HTERT RPE-1 (cell line): ENCODE measurements around the gene IL11RA.

Experiments used
- in situ Hi-C: fragments of 300-500 bp; cut with MboI; formaldehyde crosslinking; loops from 4 replicates; pipeline ENCODE4 v1.14.3; 2020; ENCODE audit warnings: low sequenced_read_pairs

Gene IL11RA

DNA sequence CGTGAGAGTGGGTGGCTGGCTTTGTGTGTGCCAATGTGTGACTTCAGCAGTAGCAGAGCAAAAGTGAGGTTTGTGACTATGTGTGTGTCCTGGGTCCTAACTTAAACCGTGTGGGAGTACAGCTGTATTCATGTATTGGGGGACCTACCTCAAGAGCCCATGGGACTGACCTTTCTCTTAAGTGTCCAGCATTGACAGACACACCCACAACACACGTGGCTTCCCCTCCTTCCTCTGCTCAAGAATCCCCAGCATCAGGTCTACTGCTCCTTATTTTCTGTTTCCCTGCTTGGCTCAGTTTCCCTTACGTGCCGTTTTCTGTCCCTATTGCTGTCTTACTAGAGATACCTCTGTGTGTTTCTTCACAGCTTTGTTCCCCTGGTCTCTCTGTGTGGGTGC is 616 bp downstream of the IL11RA start:
- in situ Hi-C loops, result no loop called here

DNA sequence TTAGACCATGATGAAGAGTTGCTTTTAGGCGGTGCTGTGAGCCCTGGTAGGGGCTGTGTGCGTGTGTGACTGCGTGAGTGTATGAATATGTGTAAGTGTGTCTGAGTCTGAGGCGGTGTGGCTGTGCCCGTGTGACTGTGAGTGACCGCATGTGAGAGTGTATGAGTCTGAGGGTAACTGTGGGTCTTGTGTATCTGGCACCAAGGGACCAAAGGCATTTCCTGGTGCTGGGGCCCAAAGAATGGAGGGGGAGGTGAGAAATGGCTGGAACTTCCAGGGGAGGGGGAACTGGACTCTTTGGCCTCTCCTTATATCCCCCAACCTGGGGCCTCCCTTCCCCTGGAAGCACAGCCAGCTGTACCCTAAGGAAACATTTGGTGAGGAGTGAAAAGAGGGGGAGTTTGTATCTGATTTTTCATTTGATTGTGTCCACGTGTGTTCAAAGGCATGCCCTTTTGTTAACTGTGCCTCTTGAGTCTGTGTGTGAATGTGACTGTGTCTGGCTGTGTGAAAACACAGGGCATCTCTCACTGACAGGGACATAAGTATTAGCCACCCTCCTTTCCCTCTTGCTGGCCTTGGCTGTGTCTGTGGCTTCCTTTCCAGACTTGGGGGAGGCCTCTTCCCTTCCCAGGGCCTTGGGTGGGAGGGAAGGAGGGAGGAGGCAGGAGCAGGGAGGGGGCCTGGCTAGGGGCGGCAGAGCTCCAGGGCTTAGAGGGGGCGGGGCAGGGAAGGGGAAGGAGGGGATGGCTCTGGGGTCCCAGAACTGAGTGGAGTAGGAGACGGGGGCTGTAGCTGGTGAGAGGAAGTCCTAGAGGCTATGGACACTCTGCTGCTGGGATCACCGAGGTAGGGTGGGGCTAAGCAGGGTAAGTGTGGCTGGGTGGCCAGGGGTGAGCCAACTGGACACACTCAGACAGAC is 1.4 kb downstream of the IL11RA start:
- in situ Hi-C loops, result no loop called here

DNA sequence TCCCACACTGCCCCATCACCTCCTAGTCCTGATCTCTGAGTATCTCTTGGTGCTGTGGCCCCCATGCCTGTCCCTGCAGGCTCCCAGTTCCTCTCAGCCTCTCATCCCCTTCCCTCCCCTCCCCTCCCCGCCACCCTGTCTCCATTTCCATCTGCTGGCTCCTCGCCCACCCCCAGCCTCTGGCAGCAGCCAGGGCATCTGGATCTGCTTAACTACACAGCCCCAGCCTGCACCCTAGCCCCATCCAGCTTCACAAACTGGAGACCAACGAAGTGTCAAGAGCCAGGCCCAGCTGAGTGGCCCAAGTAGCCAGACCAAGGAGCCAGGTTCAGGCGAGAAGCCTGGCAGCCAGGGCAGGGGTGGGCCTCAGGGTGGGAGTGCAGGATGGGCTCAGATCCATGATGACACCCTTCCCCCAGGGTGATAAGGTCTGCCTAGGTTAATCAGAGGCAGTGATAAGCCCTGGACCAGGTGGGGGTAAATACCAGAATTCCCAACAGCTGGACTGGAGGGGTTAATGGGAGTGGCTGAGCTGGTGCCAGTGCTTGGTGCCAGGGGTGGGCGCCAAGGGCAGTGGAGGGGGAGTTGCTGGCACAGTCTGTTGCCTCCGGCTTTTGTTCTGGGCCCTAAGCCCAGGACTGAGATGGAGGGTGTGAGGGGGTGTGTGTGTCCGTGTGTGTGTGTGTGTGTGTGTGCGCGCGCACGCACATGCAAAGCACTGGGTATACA is 2.5 kb downstream of the IL11RA start:
- in situ Hi-C loops, result no loop called here

DNA sequence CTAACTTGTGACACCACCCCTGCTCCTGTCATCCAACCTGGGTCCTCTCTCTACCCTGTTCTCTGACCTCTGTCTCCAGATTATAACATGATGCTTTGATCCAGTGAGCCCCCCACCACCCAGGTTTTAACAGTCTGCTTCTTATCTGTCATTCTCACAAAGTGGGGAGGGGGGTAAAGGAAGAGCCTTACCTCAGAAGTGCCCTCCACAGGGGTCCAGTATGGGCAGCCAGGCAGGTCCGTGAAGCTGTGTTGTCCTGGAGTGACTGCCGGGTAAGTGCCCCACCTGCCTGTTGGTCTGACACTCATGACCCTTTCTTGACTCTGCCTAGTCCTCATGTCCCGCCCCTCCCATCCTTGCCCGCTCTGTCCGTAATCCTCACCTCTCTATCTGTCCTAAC is 3.4 kb downstream of the IL11RA start:
- in situ Hi-C loops, result no loop called here

DNA sequence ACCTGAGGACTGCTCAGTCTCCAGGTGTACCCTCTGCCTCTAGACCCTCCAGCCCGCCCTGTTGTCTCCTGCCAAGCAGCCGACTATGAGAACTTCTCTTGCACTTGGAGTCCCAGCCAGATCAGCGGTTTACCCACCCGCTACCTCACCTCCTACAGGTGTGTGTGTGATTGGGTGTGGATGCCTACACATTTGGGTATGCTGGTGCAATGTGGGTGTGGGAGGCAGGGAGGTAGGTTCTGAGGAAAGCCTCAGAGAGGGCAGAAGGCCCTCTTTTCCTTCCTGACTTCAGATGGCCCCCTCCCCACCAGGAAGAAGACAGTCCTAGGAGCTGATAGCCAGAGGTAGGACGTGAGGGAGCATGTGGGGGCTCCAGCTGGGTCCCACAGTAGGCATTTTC is 5.0 kb downstream of the IL11RA start:
- in situ Hi-C loops, result no loop called here

DNA sequence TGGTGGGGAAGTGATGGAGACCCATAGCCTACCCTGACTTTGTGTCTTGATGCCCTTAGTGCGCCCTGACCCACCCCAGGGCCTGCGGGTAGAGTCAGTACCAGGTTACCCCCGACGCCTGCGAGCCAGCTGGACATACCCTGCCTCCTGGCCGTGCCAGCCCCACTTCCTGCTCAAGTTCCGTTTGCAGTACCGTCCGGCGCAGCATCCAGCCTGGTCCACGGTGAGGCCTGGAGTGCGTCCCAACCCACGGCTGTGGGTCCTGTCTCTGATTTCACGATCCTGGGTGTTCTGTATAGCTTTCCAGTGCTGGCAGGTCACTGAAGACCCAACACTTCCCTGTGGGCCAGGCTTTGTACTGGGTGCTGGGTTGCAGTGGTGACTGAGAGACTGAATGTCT is 6.5 kb downstream of the IL11RA start:
- in situ Hi-C loops, result no loop called here

DNA sequence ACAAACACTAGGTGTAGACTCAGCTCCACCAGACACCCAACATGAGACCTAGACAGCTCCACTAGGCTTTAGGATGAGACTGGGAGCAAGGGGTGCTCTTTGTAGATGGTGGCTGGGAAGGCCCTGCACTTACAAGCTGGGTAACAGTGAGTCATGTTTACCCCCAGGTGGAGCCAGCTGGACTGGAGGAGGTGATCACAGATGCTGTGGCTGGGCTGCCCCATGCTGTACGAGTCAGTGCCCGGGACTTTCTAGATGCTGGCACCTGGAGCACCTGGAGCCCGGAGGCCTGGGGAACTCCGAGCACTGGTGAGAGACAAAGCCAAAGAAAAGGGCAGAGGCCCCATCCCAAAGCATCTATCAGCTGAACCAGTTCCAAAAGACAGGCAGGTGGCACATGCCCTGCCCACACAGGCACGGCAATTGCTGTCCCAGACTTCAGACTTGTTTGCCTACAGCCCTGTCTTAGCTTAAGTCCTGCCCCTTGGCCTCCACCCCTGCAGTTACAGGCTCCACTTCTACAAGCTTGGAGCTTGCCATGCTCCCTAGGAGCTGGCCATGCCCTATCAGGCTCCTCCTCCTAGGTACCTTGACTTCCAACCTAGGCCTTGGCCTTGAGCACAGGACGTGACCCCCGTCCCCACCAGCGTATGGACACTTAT is 7.7 kb downstream of the IL11RA start:
- in situ Hi-C loops, result no loop called here

DNA sequence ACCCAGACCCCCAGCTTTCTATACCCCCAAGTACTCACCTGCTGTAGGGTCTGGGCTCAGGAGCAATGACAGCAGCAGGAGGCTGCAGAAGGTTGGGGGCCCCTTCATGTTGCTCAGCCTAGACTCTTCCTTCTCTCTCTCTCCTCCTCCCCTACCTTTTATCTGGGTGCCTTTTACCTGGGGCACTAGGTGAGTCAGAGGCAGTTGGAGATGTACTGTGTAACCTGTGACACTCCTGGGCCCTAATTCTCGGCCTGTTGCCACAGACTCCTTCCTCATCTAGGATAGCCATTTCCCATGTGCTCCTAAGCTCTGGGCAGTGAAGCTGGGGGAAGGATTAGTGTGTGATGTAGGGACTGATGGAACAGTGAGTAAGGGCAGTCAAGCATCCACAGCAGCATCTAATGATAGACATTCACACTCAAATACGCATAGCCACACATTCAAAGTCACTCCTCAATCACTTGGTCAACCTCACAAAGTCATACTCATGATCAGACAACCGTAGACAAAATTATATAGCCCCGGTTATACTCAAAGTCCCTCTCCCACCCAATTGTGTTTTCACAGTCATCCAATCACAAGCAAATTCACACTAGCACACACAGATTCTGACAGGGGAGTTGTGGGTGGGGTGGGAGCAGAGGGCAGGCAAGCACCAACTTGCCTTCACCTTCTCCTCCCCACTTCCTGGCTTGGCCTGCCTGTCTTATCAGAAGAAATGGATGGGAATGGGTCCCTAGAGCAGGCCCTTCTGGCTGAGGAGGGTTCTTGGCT is 10.7 kb downstream of the IL11RA start, which contains the start of gene CCL27:
TSS of gene CCL27 (minus strand) at position 132 of the 777 bp plus-strand sequence. CDS start at position 108, 24 bp downstream.
- in situ Hi-C loops, result no loop called here

DNA sequence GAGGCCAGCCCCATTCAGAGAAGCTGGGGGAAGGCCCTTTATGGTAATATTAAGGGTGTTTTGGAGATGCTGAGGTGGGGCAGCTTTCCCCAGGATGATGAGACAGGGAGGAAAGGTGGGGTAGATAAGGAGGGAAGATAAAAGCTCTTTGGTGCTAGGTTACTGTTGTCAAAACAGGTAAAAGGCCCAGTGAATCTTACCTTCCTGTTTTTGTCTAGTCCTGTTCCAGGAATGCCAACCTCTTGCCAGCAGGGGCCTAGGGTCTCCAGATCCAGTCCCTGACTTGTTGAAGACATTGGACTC is 11.3 kb downstream of the IL11RA start:
- in situ Hi-C loops, result no loop called here

DNA sequence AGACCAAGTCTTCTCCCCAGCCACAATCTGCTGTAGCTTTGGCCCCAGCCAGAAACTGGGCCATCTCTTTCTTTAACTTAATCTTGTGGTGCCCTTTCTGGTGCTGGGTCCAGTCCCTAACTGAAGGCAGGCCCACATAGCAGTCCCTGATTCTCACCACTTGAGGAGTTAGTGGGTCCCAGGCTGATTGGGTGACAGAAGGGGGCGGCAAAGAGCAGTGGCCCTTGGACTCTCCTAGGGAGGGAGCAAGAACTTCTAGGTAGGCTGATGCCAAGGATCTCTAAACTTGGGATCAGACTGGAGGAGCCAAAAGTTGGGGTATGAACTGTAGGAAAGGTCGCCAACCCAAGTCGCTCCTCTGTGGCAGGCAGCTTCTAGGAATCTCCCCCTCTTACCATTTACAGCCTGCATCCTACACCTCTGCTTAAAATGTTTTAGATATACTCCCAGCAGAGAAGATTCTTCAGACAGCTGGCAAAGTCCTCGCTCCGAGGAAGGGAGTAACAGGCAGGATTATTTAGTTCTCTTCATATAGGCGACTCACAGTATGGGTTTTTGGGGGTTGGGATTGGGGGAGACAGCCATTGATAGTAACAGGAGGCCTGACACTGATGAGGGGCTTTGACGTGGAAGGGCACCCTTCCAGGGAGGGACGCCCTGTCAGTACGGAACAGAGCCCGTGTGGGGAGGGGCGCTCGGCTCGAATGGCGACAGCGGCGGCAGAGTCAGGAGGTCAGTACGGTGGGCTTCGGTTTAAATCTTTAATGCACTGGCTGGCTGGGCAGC is 12.5 kb downstream of the IL11RA start:
- in situ Hi-C loops, result no loop called here

DNA sequence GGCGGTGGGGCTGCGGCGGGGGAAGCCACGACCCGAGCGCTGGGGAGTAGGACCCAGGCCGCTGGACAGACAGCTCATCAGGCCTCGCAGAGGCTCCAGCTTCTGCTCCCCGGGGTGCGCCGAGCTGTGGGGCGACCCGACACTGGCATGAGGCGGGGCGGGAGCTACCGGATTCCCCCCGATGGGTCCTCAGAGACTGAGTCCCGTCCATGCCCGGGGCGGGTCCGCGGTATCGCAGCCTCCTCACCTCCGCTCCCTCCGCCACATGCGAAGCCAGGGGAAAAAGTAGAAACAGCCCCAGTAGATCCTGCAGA is 13.0 kb downstream of the IL11RA start:
- in situ Hi-C loops, result no loop called here

DNA sequence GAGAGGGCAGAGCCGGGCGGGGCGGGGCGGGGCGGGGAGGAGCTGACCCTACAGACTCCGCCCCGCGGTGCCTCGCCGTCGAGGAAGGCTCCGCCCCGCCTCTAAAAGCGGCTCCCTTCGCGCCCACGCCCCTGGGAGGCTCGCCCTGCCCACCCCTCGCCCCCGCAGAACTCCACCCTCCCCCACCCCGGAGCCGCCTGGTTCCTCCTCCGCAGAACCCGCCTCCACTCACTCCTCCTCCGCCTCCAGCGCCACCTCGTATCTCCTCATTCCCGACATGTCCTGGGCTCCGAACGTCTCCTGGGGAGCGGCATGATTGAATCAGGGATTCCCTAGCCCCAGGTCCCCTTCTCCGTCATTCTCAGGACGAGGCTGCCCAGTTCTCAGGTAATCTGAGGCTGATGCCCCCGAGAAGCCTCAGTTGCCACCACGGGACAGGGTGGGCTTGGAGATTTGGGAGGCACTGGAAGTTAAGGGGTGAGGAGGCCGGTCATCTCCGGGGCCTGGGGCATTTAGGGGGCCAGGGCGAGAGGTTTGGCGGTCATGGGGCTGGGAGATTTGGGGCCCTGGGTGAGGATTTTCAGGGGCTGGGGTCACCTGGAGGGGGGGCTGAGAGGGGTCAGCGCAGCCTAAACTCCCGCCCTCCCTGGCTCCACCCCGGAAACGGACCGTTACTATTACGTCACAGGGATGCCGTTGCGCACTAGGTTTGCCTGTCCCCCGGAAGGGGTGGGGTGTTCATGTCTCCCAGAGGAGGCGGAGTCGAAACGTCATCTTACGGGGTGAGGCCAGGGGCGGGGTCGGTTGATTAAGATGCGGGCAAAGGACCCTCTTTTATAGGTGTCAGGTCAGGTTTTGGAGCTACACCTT is 13.6 kb downstream of the IL11RA start:
- in situ Hi-C loops, result no loop called here

DNA sequence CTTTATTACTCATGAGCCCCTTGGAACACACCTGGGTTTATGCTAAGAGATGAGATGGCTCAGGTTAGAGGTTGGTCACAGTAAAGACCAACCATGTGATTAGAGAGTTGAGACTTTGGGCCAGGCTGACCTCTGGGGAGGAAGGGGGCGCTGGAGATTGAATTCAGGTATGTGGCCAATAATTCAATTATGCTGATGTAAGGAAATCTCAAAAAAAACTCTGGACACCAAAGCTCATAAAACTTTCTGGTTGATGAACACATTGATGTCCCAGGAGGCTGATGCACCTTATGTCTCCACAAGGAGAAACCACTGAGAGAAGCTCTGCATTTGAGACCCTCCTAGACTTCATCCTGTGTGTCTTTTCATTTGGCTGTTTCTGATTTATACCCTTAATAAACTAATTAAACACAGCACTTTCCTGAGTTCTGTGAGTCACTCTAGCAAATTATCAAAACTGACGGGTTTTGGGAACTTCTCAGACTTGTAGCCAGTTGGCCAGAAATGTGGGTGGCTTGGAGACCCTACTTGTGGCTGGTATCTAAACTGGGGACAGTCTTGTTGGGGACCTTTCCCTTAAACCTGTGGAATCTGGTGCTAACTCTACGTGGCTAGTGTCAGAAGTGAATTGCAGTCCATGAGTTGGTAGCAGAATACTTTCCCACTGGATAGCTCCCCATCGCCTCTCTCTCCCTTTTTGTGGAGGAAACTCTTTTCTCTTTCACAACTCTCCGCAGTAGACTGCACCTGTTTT is 18.0 kb downstream of the IL11RA start:
- in situ Hi-C loops, result no loop called here

DNA sequence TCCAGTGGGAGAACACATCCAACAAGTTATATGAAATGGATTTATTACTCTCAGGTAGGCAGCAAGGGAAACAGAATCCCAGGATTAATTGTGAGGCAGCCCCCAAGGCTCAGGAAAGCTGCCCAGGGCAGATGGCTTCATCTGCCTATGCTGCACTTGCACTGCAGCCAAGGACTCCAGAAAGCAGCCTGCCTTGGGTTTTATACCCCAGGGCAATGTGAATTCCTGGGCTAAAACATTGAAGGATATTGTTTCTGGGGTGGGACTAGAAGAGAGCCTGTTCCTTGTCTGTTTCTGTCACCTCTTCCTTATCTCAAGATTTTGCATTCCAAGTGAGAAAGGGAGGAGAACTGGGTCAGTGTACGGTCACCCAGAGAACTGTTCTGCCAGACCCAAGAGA is 19.3 kb downstream of the IL11RA start:
- in situ Hi-C loops, result no loop called here

DNA sequence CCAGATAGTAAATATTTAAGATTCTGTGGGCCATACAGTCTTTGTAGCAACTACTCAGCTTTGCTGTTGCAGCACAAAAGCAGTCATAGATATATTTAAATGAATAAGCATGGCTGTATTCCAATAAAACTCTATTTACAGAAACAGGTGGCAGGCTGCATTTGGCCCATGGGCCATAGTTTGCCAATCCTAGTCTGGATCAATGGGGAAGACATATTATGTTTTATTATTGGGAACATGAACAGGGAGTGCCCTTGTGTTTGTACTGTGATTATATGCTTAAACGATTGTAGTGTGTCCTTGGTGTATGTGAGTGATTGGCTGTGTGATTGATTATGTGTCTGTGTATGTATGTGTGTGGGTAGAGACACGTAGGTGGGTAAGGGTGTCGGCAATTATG is 22.5 kb downstream of the IL11RA start:
- in situ Hi-C loops, result no loop called here

DNA sequence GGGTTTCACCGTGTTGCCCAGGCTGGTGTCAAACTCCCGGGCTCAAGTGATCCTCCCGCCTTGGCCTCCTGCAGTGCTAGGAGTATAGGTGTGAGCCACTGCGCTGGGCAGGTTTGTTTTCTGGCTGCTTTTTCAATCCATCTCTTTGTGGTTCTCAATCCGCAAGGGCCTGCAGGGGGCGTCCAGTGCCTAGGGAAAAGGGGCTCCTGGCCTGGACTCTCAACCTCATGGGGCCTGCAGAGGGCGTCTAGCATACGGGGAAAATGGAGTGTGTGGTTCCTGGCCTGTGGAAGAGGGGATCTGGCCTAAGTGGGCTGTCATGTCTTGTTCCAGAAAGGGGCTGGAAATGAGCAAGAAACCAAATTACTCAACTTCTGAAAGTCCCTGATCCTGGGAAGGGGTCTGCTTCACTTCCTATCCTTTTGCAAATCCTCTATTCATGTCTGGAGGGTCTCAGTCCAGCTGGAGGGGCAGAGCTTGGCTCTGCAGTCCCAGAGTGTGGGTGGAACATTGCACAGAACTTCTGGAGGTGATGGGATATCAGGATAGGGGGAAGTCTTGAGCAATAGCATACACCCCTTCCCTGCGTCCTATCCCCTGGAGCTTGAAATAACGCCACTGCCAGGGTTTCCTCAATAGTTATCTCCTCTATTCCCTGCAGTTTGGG is 23.2 kb downstream of the IL11RA start:
- in situ Hi-C loops, result no loop called here

DNA sequence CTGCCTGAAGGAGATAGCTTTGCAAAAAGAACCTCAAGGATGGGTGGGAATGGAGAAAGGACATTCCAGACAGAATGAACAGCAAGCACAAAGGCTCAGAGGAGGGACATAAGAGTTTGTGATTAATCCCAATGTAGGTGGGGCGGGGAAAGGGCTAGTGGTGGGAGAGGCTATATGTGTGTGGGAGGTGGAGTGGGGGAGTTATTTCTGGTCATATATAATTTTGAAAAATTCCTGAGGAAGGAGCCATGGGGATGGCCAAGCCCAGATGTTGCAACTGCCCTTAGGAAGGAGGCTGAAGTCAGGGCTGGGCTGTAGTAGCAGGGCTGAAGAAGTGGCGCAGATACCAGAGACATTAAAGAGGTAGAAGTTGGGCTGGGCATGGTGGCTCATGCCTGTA is 23.9 kb downstream of the IL11RA start:
- in situ Hi-C loops, result no loop called here

DNA sequence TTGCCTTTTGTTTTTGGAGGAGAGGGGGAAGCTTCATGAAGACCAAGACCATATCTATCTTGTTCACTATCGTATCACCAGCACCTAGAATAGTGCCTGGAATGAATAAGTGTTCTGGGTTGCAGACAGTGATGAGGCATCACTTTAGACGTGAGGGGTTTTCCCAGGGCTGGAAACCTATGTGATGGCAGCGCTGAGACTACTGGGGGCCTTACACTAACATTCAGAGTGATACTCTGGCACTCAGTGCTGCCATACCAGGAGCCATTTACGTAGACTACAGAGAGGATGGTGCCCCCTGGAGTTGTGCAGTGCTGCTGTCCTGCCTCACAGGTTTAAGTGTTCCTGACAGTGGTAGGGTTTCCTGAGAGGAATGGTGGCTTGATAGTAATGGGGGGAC is 32.2 kb downstream of the IL11RA start:
- in situ Hi-C loops, result no loop called here
